CD14-positive monocyte (primary cell): ENCODE measurements around the gene ALG3. TPM values are rescaled to one million over a fixed set of nuclear protein-coding genes. Genes with fewer than 3 reads are reported as not detected.

Source experiments
- DNase-seq, 3 donors: peaks; one replicate each; pipeline ENCODE4 v3.0.0-alpha.2; 2011 to 2022
- H2AFZ ChIP-seq: 2 replicates; pipeline ENCODE4 v1.6.0; 2012; ENCODE audit warnings: mild to moderate bottlenecking, low read depth, low read length, inconsistent platforms; ENCODE audit not compliant: insufficient read depth, poor library complexity, severe bottlenecking
- H3K27ac ChIP-seq, 2 donors: 1 replicate in 1 of 2; 2 replicates in 1 of 2; pipeline ENCODE4 v1.5.1; 2012 to 2013; ENCODE audit warnings: low read length in 2 of 2, control low read depth in 1 of 2, inconsistent platforms in 1 of 2, low read depth in 1 of 2, mild to moderate bottlenecking in 1 of 2
- H3K27me3 ChIP-seq, 2 donors: one replicate each; pipeline versions ENCODE4 v1.6.0 to v1.6.1; 2011 to 2013; ENCODE audit warnings: low read length in 2 of 2; ENCODE audit not compliant: control insufficient read depth in 2 of 2, insufficient read depth in 2 of 2
- H3K36me3 ChIP-seq, 2 donors: replicated peaks in 1 of 2; 1 replicate in 1 of 2; 2 replicates in 1 of 2; pipeline versions ENCODE4 v1.5.1 to v1.6.1; 2012 to 2013; ENCODE audit warnings: low read length in 2 of 2, control low read depth in 1 of 2, inconsistent platforms in 1 of 2, mild to moderate bottlenecking in 1 of 2; ENCODE audit not compliant: insufficient read depth in 2 of 2, control insufficient read depth in 1 of 2
- H3K4me1 ChIP-seq, 2 donors: 1 replicate in 1 of 2; 2 replicates in 1 of 2; pipeline versions ENCODE4 v1.5.1 to v1.6.1; 2012 to 2013; ENCODE audit warnings: low read length in 2 of 2, control low read depth in 1 of 2, inconsistent platforms in 1 of 2, mild to moderate bottlenecking in 1 of 2, moderate library complexity in 1 of 2; ENCODE audit not compliant: insufficient read depth in 2 of 2, control insufficient read depth in 1 of 2
- H3K4me2 ChIP-seq: replicated peaks from 2 replicates; pipeline ENCODE3; 2012; ENCODE audit warnings: low read length, moderate library complexity, mild to moderate bottlenecking; ENCODE audit not compliant: poor library complexity, severe bottlenecking; ENCODE audit errors: extremely low read depth
- H3K4me3 ChIP-seq, 3 experiments: fragments of 200-600 bp in 1 of 3; sonication (generic) in 1 of 3; replicated peaks in 1 of 3; 1 replicate in 2 of 3; 2 replicates in 1 of 3; pipeline ENCODE4 v1.5.1; 2011 to 2013; ENCODE audit warnings: low read length in 3 of 3, mild to moderate bottlenecking in 3 of 3, control low read depth in 2 of 3, low read depth in 2 of 3, inconsistent platforms in 1 of 3, moderate library complexity in 1 of 3
- H3K79me2 ChIP-seq: 2 replicates; pipeline ENCODE4 v1.6.0; 2012; ENCODE audit warnings: mild to moderate bottlenecking, control low read depth, inconsistent platforms, low read length, moderate library complexity; ENCODE audit not compliant: insufficient read depth
- H3K9ac ChIP-seq: 2 replicates; pipeline ENCODE4 v1.6.0; 2017; ENCODE audit warnings: low read length, mild to moderate bottlenecking; ENCODE audit not compliant: insufficient read depth, poor library complexity, severe bottlenecking
- H3K9me3 ChIP-seq, 2 donors: replicated peaks in 1 of 2; 1 replicate in 1 of 2; 2 replicates in 1 of 2; pipeline versions ENCODE4 v1.5.1 to v1.6.1; 2012 to 2013; ENCODE audit warnings: low read length in 2 of 2, control low read depth in 1 of 2; ENCODE audit not compliant: control insufficient read depth in 1 of 2, insufficient read depth in 1 of 2
- H4K20me1 ChIP-seq: 2 replicates; pipeline ENCODE4 v1.6.0; 2012; ENCODE audit warnings: mild to moderate bottlenecking, low read length, control low read depth, moderate library complexity; ENCODE audit not compliant: insufficient read depth
- H3K27ac Mint-ChIP-seq, 7 donors: one replicate each; pipeline ENCODE4 v1.8.0; 2020; ENCODE audit warnings: mild to moderate bottlenecking in 7 of 7, mixed read lengths in 7 of 7, moderate library complexity in 6 of 7, inconsistent platforms in 2 of 7
- H3K27me3 Mint-ChIP-seq, 3 donors: one replicate each; pipeline ENCODE4 v1.8.0; 2021 to 2022; ENCODE audit warnings: low read depth in 3 of 3, mild to moderate bottlenecking in 3 of 3, mixed read lengths in 3 of 3, moderate library complexity in 3 of 3, inconsistent platforms in 1 of 3
- H3K36me3 Mint-ChIP-seq, 2 donors: one replicate each; pipeline ENCODE4 v1.8.0; 2020; ENCODE audit warnings: mixed read lengths in 2 of 2, inconsistent platforms in 1 of 2, mild to moderate bottlenecking in 1 of 2
- H3K4me1 Mint-ChIP-seq: one replicate; pipeline ENCODE4 v1.8.0; 2020; ENCODE audit warnings: mild to moderate bottlenecking, mixed read lengths
- H3K4me3 Mint-ChIP-seq, 2 donors: one replicate each; pipeline ENCODE4 v1.8.0; 2020; ENCODE audit warnings: mild to moderate bottlenecking in 2 of 2, mixed read lengths in 2 of 2, moderate library complexity in 1 of 2
- H3K9me3 Mint-ChIP-seq, 7 donors: one replicate each; pipeline ENCODE4 v1.8.0; 2020 to 2022; ENCODE audit warnings: mixed read lengths in 7 of 7, mild to moderate bottlenecking in 6 of 7, moderate library complexity in 6 of 7, inconsistent platforms in 2 of 7
- CTCF ChIP-seq: fragments of 200-600 bp; IDR thresholded peaks from one replicate; pipeline ENCODE4 v1.8.0; 2022; ENCODE audit warnings: antibody characterized with exemption, mild to moderate bottlenecking
- WGBS: methylation state at CpG from one replicate; pipeline ENCODE4 v1.1.5; 2013; ENCODE audit warnings: missing lambda C conversion rate; ENCODE audit not compliant: insufficient coverage; 5-methylcytosine and 5-hydroxymethylcytosine counted together
- intact Hi-C, 2 donors: fragments of 100-400 bp; cut with micrococcal nuclease; formaldehyde crosslinking; loops; one replicate each; pipeline versions ENCODE4 v1.15.0 to v1.15.1; 2023
- polyA plus RNA-seq, 3 donors: library from polyadenylated mRNA; depleted of rRNA in 1 of 3; unstranded in 2 of 3; stranded (reverse) in 1 of 3; fragments of 300-500 nt in 2 of 3; fragments of >200 nt in 1 of 3; fragmentation: Illumina TruSeq in 2 of 3; gene quantifications; 1 replicate in 2 of 3; 2 replicates in 1 of 3; pipeline ENCODE4 v1.2.3, GENCODE V29; 2012 to 2021

ALG3 gene
- polyA plus RNA-seq, 3 donors, result 29.0 to 60.8 (median 56.4) TPM

- peaks cover 16% of the 10 kb centered on the region for H4K20me1 ChIP-seq
- Mint-ChIP-seq H3K27ac (no peak overlapping the region), H3K36me3 (peaks cover 27 to 38% of the 10 kb centered on the region in 2 donors), H3K27me3 (peaks cover 42 to 56% (median 53%) of the 10 kb centered on the region in 3 donors), H3K9me3 (peaks cover 0 to 35% (median 18%) of the 10 kb centered on the region in 7 donors), H3K4me3 (peak overlapping the region in 1 of 2 donors; percentile 89), H3K4me1 (peaks cover 23% of the 10 kb centered on the region)
- no peaks in the 10 kb centered on the region for H3K79me2 ChIP-seq
- intact Hi-C loops, result loop anchor here in 1 of 2 donors (10.0 kb wide), 1 partner anchor 364 kb away; no protein-coding TSS in a partner anchor
- peaks cover 18 to 22% of the 10 kb centered on the region in 2 donors for H3K4me1 ChIP-seq
- H3K4me3 ChIP-seq, result no peak overlapping the region
- no peak overlapping the region for H3K4me2 ChIP-seq
- peaks cover 0 to 15% of the 10 kb centered on the region in 2 donors for H3K9me3 ChIP-seq
- H2AFZ ChIP-seq, result no peak overlapping the region
- no peak overlapping the region for H3K27ac ChIP-seq
- no peak for DNase-seq
- no peak for TF ChIP-seq CTCF
- H3K27me3 ChIP-seq, result peaks cover 34 to 49% of the 10 kb centered on the region in 2 donors
- H3K36me3 ChIP-seq, result peaks cover 0 to 8% of the 10 kb centered on the region in 2 donors
- WGBS, result 90% methylated on average over 2 of the region's 5 CpGs
- H3K9ac ChIP-seq, result no peak overlapping the region
These were observed 10.2 kb upstream of the ALG3 start for GRCh38 chr3:184258926-184259325.

- Histone ChIP-seq H3K4me1 (peaks cover 17 to 21% of the 10 kb centered on the region in 2 donors), H3K79me2 (no peaks in the 10 kb centered on the region), H3K4me2 (no peak overlapping the region), H2AFZ (no peak overlapping the region), H3K9ac (no peak overlapping the region), H3K36me3 (peaks cover 0 to 8% of the 10 kb centered on the region in 2 donors), H3K9me3 (peaks cover 0 to 7% of the 10 kb centered on the region in 2 donors), H3K27me3 (peaks cover 25 to 34% of the 10 kb centered on the region in 2 donors), H3K27ac (no peak overlapping the region), H4K20me1 (peaks cover 16% of the 10 kb centered on the region), H3K4me3 (no peak overlapping the region)
- intact Hi-C loops, result loop anchor here in 1 of 2 donors (10.0 kb wide), 1 partner anchor 362 kb away; no protein-coding TSS in a partner anchor
- Mint-ChIP-seq H3K9me3 (peaks cover 0 to 27% (median 15%) of the 10 kb centered on the region in 7 donors), H3K4me3 (no peak overlapping the region), H3K27me3 (peaks cover 28 to 41% (median 37%) of the 10 kb centered on the region in 3 donors), H3K36me3 (peaks cover 27 to 34% of the 10 kb centered on the region in 2 donors), H3K4me1 (peaks cover 19% of the 10 kb centered on the region), H3K27ac (no peak overlapping the region)
- DNase-seq, result no peak
- 98% methylated on average over 14 of the region's 23 CpGs for WGBS
- TF ChIP-seq CTCF, result no peak
These were observed 8.5 kb upstream of the ALG3 start for GRCh38 chr3:184257083-184257915.
